ENCODE data around the gene EIF5B. TPM values are rescaled to one million over a fixed set of nuclear protein-coding genes. Genes with fewer than 3 reads are reported as not detected.

The EIF5B gene
- total and polyA plus RNA-seq, 2 experiments from 2014 or later, result 18.3 to 19.1 TPM

GRCh38 chr2:99403524-99403923, 66.3 kb downstream of the EIF5B start:
- no peaks in the 10 kb centered on the region for H4K20me1 ChIP-seq (ENCODE audit: insufficient read depth, poor library complexity, severe bottlenecking)
- 51% methylated on average over 4 of the region's 4 CpGs for WGBS (ENCODE audit: low lambda C conversion rate, missing lambda C conversion rate)
- peak; percentile 40 for DNase-seq (ENCODE audit: low spot score)
- no peaks in the 10 kb centered on the region for H3K27me3 ChIP-seq
- H2AFZ ChIP-seq, result no peak overlapping the region
- peaks cover 5% of the 10 kb centered on the region for H3K4me1 ChIP-seq (ENCODE audit: insufficient read depth)
- H3K9me2 ChIP-seq (replicated peaks; ENCODE audit: insufficient read depth), result no peaks in the 10 kb centered on the region
- peak overlapping the region; percentile 27 for H3K4me2 ChIP-seq
- no peaks in the 10 kb centered on the region for H3K79me2 ChIP-seq
- H3K27ac ChIP-seq, result peak overlapping the region; percentile 58
- peaks cover 3% of the 10 kb centered on the region for H3K36me3 ChIP-seq (replicated peaks; ENCODE audit: insufficient read depth, low read depth)
- TF ChIP-seq EZH2 (IDR thresholded peaks at IDR 0.05; ENCODE audit: borderline replicate concordance) (no peak), CTCF (IDR thresholded peaks at IDR 0.05; ENCODE audit: poor library complexity) (peak; percentile 16)
- no peaks in the 10 kb centered on the region for H3K9me3 ChIP-seq (ENCODE audit: low read depth)
- no peak overlapping the region for H3K4me3 ChIP-seq

- DNase-seq (ENCODE audit: low spot score), result peak; percentile 10
- peak overlapping the region; percentile 27 for H3K4me2 ChIP-seq
- H3K36me3 ChIP-seq (replicated peaks; ENCODE audit: insufficient read depth, low read depth), result peaks cover 3% of the 10 kb centered on the region
- H3K79me2 ChIP-seq, result no peaks in the 10 kb centered on the region
- no peaks in the 10 kb centered on the region for H4K20me1 ChIP-seq (ENCODE audit: insufficient read depth, poor library complexity, severe bottlenecking)
- no peak overlapping the region for H2AFZ ChIP-seq
- H3K27ac ChIP-seq, result peak overlapping the region; percentile 58
- no peaks in the 10 kb centered on the region for H3K9me2 ChIP-seq (replicated peaks; ENCODE audit: insufficient read depth)
- H3K9me3 ChIP-seq (ENCODE audit: low read depth), result no peaks in the 10 kb centered on the region
- no peaks in the 10 kb centered on the region for H3K27me3 ChIP-seq
- WGBS (ENCODE audit: low lambda C conversion rate, missing lambda C conversion rate), result 87% methylated on average over 8 of the region's 8 CpGs
- TF ChIP-seq EZH2 (IDR thresholded peaks at IDR 0.05; ENCODE audit: borderline replicate concordance) (no peak), CTCF (IDR thresholded peaks at IDR 0.05; ENCODE audit: poor library complexity) (no peak), EZH2phosphoT487 (IDR thresholded peaks at IDR 0.05; ENCODE audit: low read depth, severe bottlenecking, unreplicated experiment) (no peak)
- peaks cover 5% of the 10 kb centered on the region for H3K4me1 ChIP-seq (ENCODE audit: insufficient read depth)
- no peak overlapping the region for H3K4me3 ChIP-seq
Measured at GRCh38 chr2:99404039-99404796, 67.0 kb downstream of the EIF5B start.

- WGBS (ENCODE audit: low lambda C conversion rate, missing lambda C conversion rate), result 83% methylated on average over 5 of the region's 5 CpGs
- H2AFZ ChIP-seq, result no peak overlapping the region
- H4K20me1 ChIP-seq (ENCODE audit: insufficient read depth, poor library complexity, severe bottlenecking), result no peaks in the 10 kb centered on the region
- DNase-seq (ENCODE audit: low spot score), result no peak
- no peaks in the 10 kb centered on the region for H3K27me3 ChIP-seq
- H3K36me3 ChIP-seq (replicated peaks; ENCODE audit: insufficient read depth, low read depth), result peaks cover 3% of the 10 kb centered on the region
- TF ChIP-seq CTCF (IDR thresholded peaks at IDR 0.05; ENCODE audit: poor library complexity) (no peak), EZH2 (IDR thresholded peaks at IDR 0.05; ENCODE audit: borderline replicate concordance) (no peak), EZH2phosphoT487 (IDR thresholded peaks at IDR 0.05; ENCODE audit: low read depth, severe bottlenecking, unreplicated experiment) (no peak)
- H3K27ac ChIP-seq, result peak overlapping the region; percentile 44
- H3K9me2 ChIP-seq (replicated peaks; ENCODE audit: insufficient read depth), result no peaks in the 10 kb centered on the region
- no peak overlapping the region for H3K4me2 ChIP-seq
- no peak overlapping the region for H3K4me3 ChIP-seq
- peaks cover 5% of the 10 kb centered on the region for H3K4me1 ChIP-seq (ENCODE audit: insufficient read depth)
- no peaks in the 10 kb centered on the region for H3K79me2 ChIP-seq
- H3K9me3 ChIP-seq (ENCODE audit: low read depth), result no peaks in the 10 kb centered on the region
Measured at GRCh38 chr2:99404797-99405669, 67.8 kb downstream of the EIF5B start.

Measured in hepatocyte (in vitro differentiated cells).